Bronchial epithelial cell (primary cell): ENCODE data around the gene SYTL2. TPM values are rescaled to one million over a fixed set of nuclear protein-coding genes. Genes with fewer than 3 reads are reported as not detected.
"Not testable (repeated sequence)": the region's sequence is repeated elsewhere in the genome, so short reads cannot be mapped to it uniquely, and the experiment has no call there.

ENCODE experiments used
- DNase-seq: peaks from one replicate; pipeline ENCODE4 v3.0.0-alpha.2; 2010; ENCODE audit warnings: low read depth
- FAIRE-seq: peaks from 2 replicates; lab custom pipeline; 2011; peaks lifted over from hg19 to GRCh38; lab: Jason Lieb, UNC
- H3K27me3 ChIP-seq: 2 replicates; pipeline ENCODE4 v1.5.1; 2011; ENCODE audit warnings: low read length; ENCODE audit not compliant: control insufficient read depth, insufficient read depth
- H3K36me3 ChIP-seq: 2 replicates; pipeline ENCODE4 v1.5.1; 2011; ENCODE audit warnings: low read length; ENCODE audit not compliant: control insufficient read depth, insufficient read depth
- H3K4me3 ChIP-seq: 2 replicates; pipeline ENCODE4 v1.5.1; 2011; ENCODE audit warnings: mild to moderate bottlenecking, low read depth, low read length, control low read depth
- CTCF ChIP-seq: IDR thresholded peaks from 2 replicates; pipeline ENCODE4 v1.5.1; 2011; ENCODE audit warnings: mild to moderate bottlenecking, moderate library complexity, low read length, control low read depth, inconsistent platforms; ENCODE audit not compliant: insufficient read depth, severe bottlenecking
- total RNA-seq: library from RNA; depleted of rRNA; stranded (reverse); fragments of >200 nt; gene quantifications from 2 replicates; pipeline ENCODE4 v1.2.1, GENCODE V29; 2014

SYTL2 gene
- total RNA-seq, 1 donor from 2014 or later, result 8.2 TPM

- FAIRE-seq (no peak), DNase-seq (no peak)
- H3K27me3 ChIP-seq, result no peaks in the 10 kb centered on the region
- TF ChIP-seq CTCF, result no peak
- H3K4me3 ChIP-seq, result no peak overlapping the region
- H3K36me3 ChIP-seq, result no peaks in the 10 kb centered on the region
Measured at GRCh38 chr11:85783758-85784157, 27.2 kb downstream of the SYTL2 start.

GRCh38 chr11:85780780-85781517 is 30.0 kb downstream of the SYTL2 start:
- not testable (repeated sequence) for FAIRE-seq, H3K36me3 ChIP-seq, H3K27me3 ChIP-seq, H3K4me3 ChIP-seq, DNase-seq

GRCh38 chr11:85779956-85780640 is 30.8 kb downstream of the SYTL2 start:
- FAIRE-seq, result no peak
- Histone ChIP-seq H3K4me3 (no peak overlapping the region), H3K27me3 (no peaks in the 10 kb centered on the region), H3K36me3 (no peaks in the 10 kb centered on the region)
- peak; percentile 10 for DNase-seq
- no peak for TF ChIP-seq CTCF

- H3K27me3 ChIP-seq, H3K36me3 ChIP-seq, FAIRE-seq, H3K4me3 ChIP-seq: not testable (repeated sequence)
- peak; percentile 30 for DNase-seq
Measured at GRCh38 chr11:85777603-85777972, 33.4 kb downstream of the SYTL2 start.

GRCh38 chr11:85776951-85777602 is 33.9 kb downstream of the SYTL2 start:
- no peaks in the 10 kb centered on the region for H3K36me3 ChIP-seq
- FAIRE-seq (no peak), DNase-seq (peak; percentile 7)
- no peak for TF ChIP-seq CTCF
- H3K27me3 ChIP-seq, result no peaks in the 10 kb centered on the region
- H3K4me3 ChIP-seq, result no peak overlapping the region

DNA sequence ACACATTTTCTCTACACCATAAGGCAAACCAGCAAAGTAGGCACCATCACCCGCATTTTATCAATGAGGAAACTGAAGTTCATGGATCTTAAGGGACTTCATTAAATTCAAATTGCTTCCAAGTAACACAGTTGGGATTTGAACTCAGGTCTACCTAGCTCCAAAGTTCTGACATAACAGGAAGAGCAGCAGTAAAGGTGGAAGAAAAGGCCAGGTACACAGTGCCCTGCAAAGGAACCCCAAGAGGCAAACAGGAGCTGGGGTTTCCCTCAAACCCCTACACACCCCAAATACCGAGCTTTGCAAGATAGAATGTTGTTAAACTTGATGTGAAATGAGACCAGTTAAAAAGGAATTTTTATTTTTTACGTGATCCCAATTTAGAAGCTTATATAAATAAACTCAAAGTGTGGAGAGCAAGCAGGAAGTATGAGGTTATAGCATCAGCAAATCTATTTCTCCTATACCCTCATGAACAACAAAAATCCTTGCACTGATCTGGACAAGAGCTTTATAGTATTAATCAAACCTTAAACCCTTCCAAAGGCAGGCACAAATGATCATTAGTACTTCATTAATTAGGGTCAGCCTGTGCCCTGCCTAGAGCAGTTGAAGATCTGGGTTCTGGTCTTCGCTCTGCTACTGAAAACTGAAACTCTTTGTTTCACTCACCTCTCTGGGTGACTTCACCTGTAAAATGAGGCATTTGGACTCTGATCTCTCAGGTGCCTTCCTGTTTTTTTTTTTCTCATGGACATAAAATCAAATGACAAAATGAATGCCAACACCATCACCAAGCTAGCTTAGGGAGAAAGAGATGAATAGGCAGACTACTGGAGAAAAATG is 36.5 kb downstream of the SYTL2 start:
- no peaks in the 10 kb centered on the region for H3K27me3 ChIP-seq
- H3K4me3 ChIP-seq, result no peak overlapping the region
- no peak for DNase-seq
- TF ChIP-seq CTCF, result no peak
- H3K36me3 ChIP-seq, result no peaks in the 10 kb centered on the region
- FAIRE-seq, result no peak
